Measurements from ENCODE around the gene PSMD14. TPM values are rescaled to one million over a fixed set of nuclear protein-coding genes. Genes with fewer than 3 reads are reported as not detected.
A peak's percentile ranks its signal among the peaks of the same experiment; 100 is the strongest.
"Not testable (repeated sequence)": the region's sequence is repeated elsewhere in the genome, so short reads cannot be mapped to it uniquely, and the experiment has no call there.

Gene PSMD14
- 49.5 and 53.8 TPM in 2 replicates for total RNA-seq (2014; rRNA removed; shearing (Covaris generic))

- DNase-seq (ENCODE audit: low spot score), result peak; percentile 95
These were observed at the start of gene PSMD14 for GRCh38 chr2:161308178-161308955. TSS of gene PSMD14 (plus strand) at chr2:161308425. CDS start at chr2:161318826, 10,401 bp downstream.

- no peak for DNase-seq (ENCODE audit: low spot score)
These were observed 42.4 kb upstream of the PSMD14 start for GRCh38 chr2:161265874-161266273.

DNA sequence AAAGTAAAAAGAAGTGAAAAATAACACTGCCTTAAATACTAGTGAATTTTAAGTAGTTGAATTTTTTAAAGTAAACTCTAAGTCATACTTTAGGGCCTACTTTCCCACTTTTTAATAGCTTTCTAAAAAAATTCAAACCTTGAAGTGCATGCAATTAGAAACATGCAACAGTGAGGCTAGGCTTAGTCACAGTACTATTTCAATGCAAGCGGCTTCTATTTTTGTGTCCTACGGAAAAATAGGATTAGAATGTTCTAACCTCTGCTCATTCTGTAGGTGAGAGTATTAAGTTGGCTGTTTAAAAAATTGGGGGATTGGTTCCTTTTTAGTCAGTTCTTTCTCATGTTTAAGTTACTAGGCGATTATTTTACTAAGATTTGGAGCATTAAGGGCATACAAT, 39.1 kb upstream of the PSMD14 start:
- no peak for DNase-seq (ENCODE audit: low spot score)

DNA sequence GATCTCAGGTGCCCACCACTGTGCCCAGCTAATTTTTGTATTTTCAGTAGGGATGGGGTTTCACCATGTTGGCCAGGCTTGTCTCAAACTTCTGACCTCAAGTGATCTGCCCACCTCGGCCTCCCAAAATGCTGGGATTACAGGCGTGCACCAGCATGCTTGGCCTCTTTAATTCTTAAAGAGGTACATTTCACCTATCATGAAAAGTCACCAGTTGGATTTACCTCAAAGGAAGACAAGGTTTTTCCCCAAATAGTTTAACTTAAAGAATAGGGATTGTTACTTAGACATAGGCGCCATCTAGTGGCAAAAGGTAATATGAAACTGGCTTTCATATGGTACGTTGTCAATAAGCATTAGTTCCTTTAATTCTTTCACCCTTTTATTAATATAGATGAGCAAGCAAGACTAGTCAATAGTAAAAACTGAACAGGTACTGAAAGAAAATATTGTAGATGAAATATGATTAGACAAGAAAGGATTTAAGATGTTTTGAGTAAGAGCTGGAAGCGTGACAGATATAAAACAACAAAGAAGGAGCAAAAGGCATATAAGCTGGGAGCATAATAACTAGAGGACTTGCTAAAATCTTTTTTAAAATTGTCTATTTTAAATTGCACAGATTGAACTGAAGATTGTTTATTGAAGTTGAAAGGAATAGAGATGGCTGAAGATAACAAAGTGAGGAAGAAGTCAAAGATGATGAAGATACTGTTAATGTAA, 35.0 kb upstream of the PSMD14 start:
- peak; percentile 84 for DNase-seq (ENCODE audit: low spot score)

DNA sequence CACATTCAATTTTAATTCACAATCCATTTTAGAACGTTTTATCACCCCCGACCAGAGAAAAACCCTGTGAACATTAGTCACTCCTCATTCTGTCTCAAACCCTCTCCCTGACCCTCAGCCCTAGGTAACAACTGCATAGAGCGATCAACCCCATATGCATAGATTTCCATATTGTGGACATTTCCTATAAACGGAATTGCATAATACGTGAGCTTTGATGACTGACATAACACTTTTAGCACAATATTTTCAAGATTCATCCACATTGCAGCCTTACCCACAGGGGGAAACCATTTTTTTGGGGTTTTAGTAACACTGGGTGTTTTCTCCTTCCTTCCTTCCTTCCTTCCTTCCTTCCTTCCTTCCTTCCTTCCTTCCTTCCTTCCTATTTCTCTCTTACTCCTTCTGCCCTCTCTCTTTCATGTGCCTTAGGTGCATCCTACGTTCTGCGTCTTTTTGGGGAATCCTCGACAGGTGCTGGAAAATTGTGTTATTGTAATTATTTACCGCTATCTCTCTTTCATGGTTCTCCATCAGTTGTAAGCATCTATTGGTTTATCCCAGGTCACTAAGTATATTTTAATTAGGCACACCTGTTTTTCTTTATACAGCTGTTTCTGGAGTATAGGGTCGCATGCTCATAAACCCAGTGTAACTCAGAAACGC, 29.5 kb upstream of the PSMD14 start:
- DNase-seq (ENCODE audit: low spot score), result not testable (repeated sequence)

DNA sequence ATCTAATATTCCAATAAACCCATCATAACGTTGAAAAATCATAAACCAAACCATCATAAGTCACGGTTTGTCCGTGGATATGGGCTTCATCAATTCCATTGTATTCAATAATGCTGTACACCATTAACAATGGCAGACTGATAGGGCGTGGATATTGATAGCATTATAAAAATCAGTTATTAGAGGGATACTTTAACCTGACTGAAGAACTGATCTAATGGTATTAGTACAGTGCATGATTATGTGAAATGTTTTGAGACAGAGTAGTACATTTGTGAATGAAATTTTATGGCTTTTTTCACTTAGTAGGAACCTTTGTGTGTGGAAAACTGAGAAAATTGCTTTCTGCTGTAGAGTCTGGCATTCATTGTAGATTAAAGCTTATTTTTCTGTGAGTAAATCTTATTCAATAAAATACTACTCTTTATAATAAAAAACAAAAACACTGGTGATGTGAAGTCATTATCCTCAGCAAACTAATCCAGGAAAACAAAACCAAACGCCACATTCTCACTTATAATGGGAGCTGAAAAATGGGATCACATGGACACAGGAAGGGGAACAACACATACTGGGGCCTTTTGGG, 28.9 kb upstream of the PSMD14 start:
- DNase-seq (ENCODE audit: low spot score), result not testable (repeated sequence)

GRCh38 chr2:161280906-161281323, 27.3 kb upstream of the PSMD14 start:
- peak; percentile 73 for DNase-seq (ENCODE audit: low spot score)

DNA sequence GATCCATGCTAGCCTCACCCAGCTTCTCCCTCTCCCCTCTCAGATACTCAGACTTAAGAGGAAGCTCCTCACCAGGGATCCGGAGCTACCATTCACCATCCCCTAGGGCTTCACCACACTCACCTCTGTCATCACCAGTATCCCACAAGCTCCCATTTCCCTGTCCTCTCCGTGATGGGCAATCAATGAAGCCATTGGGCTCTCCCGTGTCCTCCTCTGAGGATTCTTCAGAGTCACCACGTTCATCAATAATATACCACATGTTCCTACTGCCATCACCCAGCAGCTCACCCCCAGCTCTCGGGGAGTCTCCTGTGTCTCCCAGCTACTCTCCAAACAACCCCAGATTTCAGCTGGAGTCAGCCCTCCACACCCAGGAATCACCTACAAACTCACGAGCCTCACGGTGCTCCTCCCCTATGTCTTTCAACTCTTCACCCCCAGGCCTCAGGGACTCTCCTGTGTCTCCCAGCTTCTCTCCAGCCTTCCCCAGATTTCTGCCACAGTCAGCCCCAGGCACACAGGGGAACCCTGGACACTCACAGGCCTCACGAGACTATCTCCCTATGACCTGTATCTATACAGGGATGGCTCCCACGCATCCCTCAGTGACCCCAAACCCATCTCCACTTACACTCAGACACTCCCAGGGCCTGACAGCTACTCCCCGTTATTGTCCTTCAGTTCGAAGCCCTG, 26.5 kb upstream of the PSMD14 start:
- DNase-seq (ENCODE audit: low spot score), result not testable (repeated sequence)

DNA sequence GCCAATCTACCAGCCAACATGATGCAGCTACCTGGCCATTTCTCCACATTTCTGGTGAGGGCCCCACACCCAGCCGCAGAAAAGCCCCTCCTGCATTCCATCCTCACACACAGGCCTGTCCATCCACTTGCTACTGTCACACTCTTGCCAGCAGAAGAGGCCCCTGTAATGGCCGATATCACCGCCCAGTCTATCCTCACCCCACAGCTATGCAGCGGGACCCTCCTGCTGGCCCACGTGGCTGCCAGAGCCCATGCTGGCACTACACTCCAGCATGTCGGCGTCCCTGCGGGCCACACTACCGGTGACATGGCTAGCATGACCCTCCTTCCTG, 25.9 kb upstream of the PSMD14 start:
- DNase-seq (ENCODE audit: low spot score), result not testable (repeated sequence)

DNA sequence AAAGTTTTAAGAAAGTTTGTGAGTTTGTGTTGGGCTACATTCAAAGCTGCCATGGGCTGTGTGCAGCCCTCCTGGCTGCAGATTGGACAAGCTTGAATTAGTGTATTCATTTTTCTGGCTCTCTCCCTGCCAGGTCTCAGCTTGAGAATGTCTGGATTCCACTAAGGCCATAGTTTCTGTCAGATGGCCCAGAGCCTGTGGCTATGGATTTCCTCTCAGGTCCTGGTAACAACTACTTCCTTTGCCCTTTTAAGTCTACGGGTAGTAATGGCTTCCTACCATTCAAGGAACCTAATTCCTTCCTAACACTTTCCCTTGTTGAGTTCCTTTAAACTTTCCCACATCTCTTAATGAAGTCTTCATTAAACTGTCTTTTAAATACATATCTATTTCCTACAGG, 24.3 kb upstream of the PSMD14 start:
- no peak for DNase-seq (ENCODE audit: low spot score)

GRCh38 chr2:161303535-161304050, 4.6 kb upstream of the PSMD14 start:
- DNase-seq (ENCODE audit: low spot score), result no peak

DNA sequence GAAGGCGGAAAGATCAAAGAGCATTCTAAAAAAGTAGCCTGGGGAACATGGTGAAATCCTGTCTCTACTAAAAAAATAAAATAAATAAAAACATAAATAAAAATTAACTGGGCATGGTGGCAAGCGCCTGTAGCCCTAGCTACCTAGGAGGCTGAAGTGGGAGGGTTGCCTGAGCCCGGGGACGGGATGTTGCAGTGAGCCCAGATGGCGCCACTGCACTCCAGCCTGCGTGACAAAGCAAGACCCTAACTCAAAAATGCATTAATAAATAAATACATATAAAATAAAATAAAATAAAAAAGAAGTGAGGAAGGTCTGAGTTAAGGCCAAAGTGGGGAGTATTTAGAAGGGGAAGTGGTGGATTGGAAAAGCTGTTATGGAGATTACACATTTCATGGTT, 1.3 kb upstream of the PSMD14 start:
- no peak for DNase-seq (ENCODE audit: low spot score)

DNA sequence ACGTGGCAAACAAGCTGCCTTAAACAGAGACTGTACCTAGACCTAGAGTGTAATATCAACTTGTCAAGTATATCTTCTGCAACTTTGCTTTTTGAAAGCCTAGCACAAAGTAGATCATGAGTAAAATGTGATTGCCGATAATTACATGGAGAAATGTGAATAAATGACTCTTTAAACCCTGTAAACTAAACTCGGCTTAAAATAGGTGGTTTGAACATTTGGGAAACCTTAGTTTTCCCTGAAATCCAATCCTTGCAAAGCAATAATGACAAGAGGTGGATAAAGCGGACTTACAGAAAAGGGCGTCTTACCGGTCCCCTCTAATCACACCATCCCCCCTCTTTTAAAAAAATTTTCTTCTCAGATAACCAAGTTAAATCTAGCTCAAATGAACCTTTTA, 549 bp upstream of the PSMD14 start:
- no peak for DNase-seq (ENCODE audit: low spot score)

DNA sequence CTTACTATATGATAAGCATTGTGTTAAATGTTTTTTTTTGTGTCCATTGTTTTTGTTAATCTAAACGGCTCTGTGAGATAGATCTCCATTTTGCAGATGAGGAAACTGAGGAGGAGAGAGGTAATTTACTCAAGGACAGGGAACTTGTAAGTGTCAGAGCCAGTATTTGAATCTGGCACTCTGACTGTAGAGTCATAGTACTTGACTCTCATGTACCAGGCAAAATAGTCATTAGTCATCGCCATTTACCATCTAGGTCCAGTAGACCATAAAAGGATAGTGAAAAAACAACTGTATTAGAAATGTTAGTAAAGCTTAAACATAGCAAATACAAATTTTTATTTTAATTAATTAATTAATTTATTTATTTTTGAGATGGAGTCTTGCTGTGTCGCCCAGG, 4.8 kb downstream of the PSMD14 start:
- no peak for DNase-seq (ENCODE audit: low spot score)

DNA sequence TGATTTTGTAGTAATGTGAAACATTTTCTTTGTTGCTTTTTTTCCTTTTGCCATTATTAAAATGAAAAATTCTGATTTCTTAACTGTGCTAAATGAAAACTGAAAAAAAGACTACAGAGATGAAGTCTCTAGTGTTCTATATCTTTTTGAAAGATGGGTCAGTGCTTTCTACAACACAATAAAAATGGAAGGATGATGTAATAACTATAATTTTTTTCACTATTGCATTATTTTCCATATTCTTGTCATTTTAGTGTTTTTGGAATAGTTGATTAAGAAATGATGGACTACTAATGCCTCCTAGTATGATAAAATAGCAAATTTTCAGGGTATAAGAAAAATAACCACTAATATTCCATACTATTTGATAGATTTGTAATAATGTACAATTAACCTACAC, 7.2 kb downstream of the PSMD14 start:
- no peak for DNase-seq (ENCODE audit: low spot score)

- DNase-seq (ENCODE audit: low spot score), result no peak
These were observed 8.5 kb downstream of the PSMD14 start for GRCh38 chr2:161316701-161317100.

DNA sequence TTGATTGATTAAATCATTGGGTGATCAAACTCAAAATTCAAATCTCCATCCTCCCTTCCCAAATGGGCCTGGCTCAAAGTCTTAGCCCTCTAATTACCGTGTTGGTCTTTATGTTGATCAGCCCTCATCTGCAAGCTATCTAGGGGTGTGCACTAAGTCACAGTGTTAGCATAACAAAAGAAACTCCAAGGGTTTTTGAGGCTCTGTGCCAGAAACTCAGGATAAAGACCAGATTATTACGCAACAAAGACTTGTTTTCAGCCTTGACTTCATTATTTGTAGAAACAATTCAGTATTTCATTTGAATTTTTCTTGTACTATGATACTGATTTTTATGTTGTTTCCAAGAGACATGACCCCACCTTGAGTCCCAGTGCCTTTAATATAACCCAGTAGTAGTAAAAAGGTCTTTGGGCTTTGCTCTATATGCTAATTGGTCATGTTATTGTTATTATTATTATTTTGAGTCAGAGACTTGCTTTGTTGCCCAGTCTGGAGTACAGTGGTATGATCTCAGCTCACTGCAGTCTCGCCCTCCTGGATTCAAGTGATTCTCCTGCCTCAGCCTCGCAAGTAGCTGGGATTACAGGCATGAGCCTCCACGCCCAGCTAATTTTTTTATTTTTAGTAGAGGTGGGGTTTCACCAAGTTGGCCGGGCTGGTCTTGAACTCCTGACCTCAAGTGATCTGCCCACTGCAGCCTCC, 13.9 kb downstream of the PSMD14 start:
- no peak for DNase-seq (ENCODE audit: low spot score)

GRCh38 chr2:161324876-161325275, 16.7 kb downstream of the PSMD14 start:
- no peak for DNase-seq (ENCODE audit: low spot score)

GRCh38 chr2:161327582-161327981, 19.4 kb downstream of the PSMD14 start:
- no peak for DNase-seq (ENCODE audit: low spot score)

DNA sequence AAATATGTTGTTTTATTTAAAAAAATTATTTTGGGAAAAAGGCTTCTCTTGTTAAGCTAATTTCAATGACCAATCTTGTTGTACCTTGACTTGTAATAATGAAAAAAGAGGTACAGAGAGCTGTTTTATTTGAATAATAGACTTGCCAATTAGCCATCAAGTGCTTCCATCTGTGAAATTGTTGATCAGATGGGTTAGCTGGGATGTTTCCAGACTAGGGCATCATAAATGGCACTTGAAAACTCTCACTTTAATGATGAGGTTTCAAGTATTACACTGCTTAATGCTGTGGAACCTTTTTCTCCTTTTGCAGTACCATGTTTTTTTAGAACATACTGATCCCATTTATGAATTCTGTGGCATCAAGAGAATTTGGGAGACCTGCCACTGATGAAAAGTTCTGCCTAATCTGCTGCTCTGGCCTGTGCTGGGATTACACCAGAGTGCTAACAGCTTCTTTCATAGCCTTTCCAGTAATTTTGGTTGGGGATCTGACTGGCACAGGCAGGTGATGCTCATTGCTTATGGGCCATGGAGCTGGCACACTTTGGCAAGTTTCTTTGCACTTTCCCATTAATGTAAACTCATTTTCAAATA, 24.2 kb downstream of the PSMD14 start:
- DNase-seq (ENCODE audit: low spot score), result no peak

All from HT-29 (cell line).